GM23248 (cell line): ENCODE data around the gene PRAF2. TPM values are rescaled to one million over a fixed set of nuclear protein-coding genes. Genes with fewer than 3 reads are reported as not detected.

Source experiments
- DNase-seq: peaks from one replicate; pipeline ENCODE4 v3.0.0-alpha.2; 2015
- H2AFZ ChIP-seq: fragments of 200-600 bp; sonication (generic); 2 replicates; pipeline ENCODE4 v1.6.1; 2016; ENCODE audit warnings: antibody characterized with exemption
- H3F3A ChIP-seq: fragments of 200-600 bp; sonication (generic); 2 replicates; pipeline ENCODE4 v1.6.1; 2016; ENCODE audit warnings: mild to moderate bottlenecking, antibody characterized with exemption, mixed run types; ENCODE audit not compliant: insufficient read depth
- H3K27ac ChIP-seq: fragments of 200-600 bp; sonication (generic); 2 replicates; pipeline ENCODE4 v1.5.1; 2016; ENCODE audit warnings: mild to moderate bottlenecking
- H3K27me3 ChIP-seq: fragments of 200-600 bp; sonication (generic); replicated peaks from 2 replicates; pipeline ENCODE4 v1.6.1; 2016; ENCODE audit warnings: mild to moderate bottlenecking; ENCODE audit not compliant: insufficient read depth
- H3K36me3 ChIP-seq: fragments of 200-600 bp; sonication (generic); 2 replicates; pipeline ENCODE4 v1.6.1; 2016; ENCODE audit warnings: low read depth, mild to moderate bottlenecking
- H3K4me1 ChIP-seq: fragments of 200-600 bp; sonication (generic); 2 replicates; pipeline ENCODE4 v1.6.1; 2016; ENCODE audit warnings: mild to moderate bottlenecking; ENCODE audit not compliant: insufficient read depth
- H3K4me2 ChIP-seq: fragments of 200-600 bp; sonication (generic); one replicate; pipeline ENCODE4 v1.6.1; 2016; ENCODE audit warnings: mild to moderate bottlenecking; ENCODE audit not compliant: unreplicated experiment
- H3K4me3 ChIP-seq: fragments of 200-600 bp; sonication (generic); 2 replicates; pipeline ENCODE4 v1.5.1; 2016; ENCODE audit warnings: mild to moderate bottlenecking
- H3K79me2 ChIP-seq: fragments of 200-600 bp; sonication (generic); 2 replicates; pipeline ENCODE4 v1.6.1; 2016; ENCODE audit warnings: mild to moderate bottlenecking; ENCODE audit not compliant: insufficient read depth
- H3K9ac ChIP-seq: fragments of 200-600 bp; sonication (generic); 2 replicates; pipeline ENCODE4 v1.6.1; 2016; ENCODE audit warnings: mild to moderate bottlenecking
- H3K9me2 ChIP-seq: fragments of 200-600 bp; sonication (generic); 2 replicates; pipeline ENCODE4 v1.6.1; 2016; ENCODE audit warnings: mixed run types, mild to moderate bottlenecking, moderate library complexity; ENCODE audit not compliant: insufficient read depth
- H3K9me3 ChIP-seq: fragments of 200-600 bp; sonication (generic); one replicate; pipeline ENCODE4 v1.6.1; 2017; ENCODE audit warnings: low read depth
- H4K20me1 ChIP-seq: fragments of 200-600 bp; sonication (generic); 2 replicates; pipeline ENCODE4 v1.6.0; 2016; ENCODE audit not compliant: insufficient read depth
- EZH2 ChIP-seq: fragments of 200-600 bp; sonication (generic); IDR thresholded peaks from 2 replicates; pipeline ENCODE4 v1.6.1; 2018; ENCODE audit warnings: antibody characterized with exemption, mild to moderate bottlenecking; ENCODE audit not compliant: insufficient read depth, poor library complexity, severe bottlenecking
- EZH2phosphoT487 ChIP-seq: fragments of 200-600 bp; sonication (generic); IDR thresholded peaks from 2 replicates; pipeline ENCODE4 v1.6.1; 2018; ENCODE audit warnings: antibody characterized with exemption, moderate library complexity, mild to moderate bottlenecking, low read depth; ENCODE audit not compliant: insufficient read depth
- WGBS, 2 experiments: methylation state at CpG; one replicate each; pipeline ENCODE4 v1.1.6; 2015 to 2017; ENCODE audit warnings: low lambda C conversion rate in 2 of 2, low coverage in 1 of 2; ENCODE audit errors: missing lambda C conversion rate in 2 of 2; 5-methylcytosine and 5-hydroxymethylcytosine counted together
- in situ Hi-C: fragments of 300-500 bp; cut with MboI; formaldehyde crosslinking; loops from 2 replicates; pipeline ENCODE4 v1.15.0; 2020
- polyA plus RNA-seq: library from polyadenylated mRNA; unstranded; fragments of >200 nt; fragmentation: Nextera tagmentation; extraction: Ambion mirVana; gene quantifications from 2 replicates; pipeline ENCODE4 v1.2.1, GENCODE V29; 2016
- total RNA-seq: library from RNA; depleted of rRNA; stranded (reverse); fragments of >200 nt; shearing (Covaris generic); gene quantifications from 2 replicates; pipeline ENCODE4 v1.2.3, GENCODE V29; 2014; rRNA removed

The PRAF2 gene, protein sequence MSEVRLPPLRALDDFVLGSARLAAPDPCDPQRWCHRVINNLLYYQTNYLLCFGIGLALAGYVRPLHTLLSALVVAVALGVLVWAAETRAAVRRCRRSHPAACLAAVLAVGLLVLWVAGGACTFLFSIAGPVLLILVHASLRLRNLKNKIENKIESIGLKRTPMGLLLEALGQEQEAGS
- total RNA-seq (17.5 and 24.6 TPM in 2 replicates), polyA plus RNA-seq (141 and 143 TPM in 2 replicates)

DNA sequence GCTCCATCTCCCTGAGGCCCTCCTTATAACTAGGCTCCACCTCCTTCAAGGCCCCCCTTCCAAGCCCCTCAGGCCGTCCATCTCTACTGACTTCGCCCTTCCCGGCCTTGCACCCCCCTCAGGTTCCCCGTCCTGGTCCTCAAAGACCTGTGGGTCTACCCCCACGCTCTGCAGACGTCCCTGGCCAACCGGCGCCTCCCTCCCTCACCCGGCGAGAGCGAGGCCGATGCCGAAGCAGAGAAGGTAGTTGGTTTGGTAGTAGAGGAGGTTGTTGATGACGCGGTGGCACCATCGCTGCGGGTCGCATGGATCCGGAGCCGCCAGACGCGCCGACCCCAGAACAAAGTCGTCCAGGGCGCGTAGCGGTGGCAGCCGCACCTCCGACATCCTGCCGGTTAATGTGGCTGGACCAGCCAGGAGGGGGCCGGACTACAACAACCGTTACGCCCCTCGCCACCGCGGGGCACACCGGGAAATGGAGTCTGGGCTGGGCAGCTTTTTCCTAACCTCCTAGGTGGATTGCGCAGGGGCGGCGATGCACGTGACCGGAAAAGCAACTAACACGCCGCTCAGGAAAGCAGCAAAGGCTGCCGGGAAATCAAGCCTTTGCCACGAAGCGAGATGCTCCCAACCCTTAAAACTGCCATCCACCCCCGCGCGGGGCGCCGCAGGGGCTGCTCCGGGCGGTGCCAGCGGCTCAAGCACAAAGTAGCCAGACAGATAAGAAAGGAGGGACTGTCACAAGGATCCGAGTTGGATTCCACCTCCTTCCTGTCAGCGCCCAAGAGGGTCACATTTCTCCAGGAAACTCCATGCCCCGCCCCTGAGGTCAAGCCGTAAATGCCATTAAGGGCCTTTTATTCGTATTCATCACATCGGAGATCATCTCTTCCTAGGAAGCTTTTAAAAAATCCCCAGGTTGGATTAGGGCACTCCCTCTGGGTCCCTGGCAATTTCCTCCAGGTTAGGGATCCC lies at the start of gene PRAF2:
PRAF2 (minus strand) TSS at position 402 of the 975 bp plus-strand sequence; CDS start at position 387, 15 bp downstream.
- in situ Hi-C loops: no loop called here
- Histone ChIP-seq H3K4me3 (peak within 1 kb of the TSS; percentile 94), H3K4me2 (peak within 1 kb of the TSS; percentile 88), H3K36me3 (no peaks in the 10 kb centered on the region; the same call in 1 of the 2 replicates), H2AFZ (peak within 1 kb of the TSS; percentile 53), H4K20me1 (no peaks in the 10 kb centered on the region), H3K9me2 (no peaks in the 10 kb centered on the region), H3K4me1 (no peaks in the 10 kb centered on the region), H3K9ac (peak within 1 kb of the TSS; percentile 83), H3K27ac (peak within 1 kb of the TSS; percentile 87), H3K27me3 (no peaks in the 10 kb centered on the region), H3F3A (no peaks in the 10 kb centered on the region), H3K79me2 (peaks cover 35% of the 10 kb centered on the region), H3K9me3 (no peaks in the 10 kb centered on the region)
- no peak for TF ChIP-seq EZH2
- no peak for TF ChIP-seq EZH2phosphoT487
- DNase-seq: peak; percentile 94
- 4% methylated on average over 24 to 30 of the region's 61 CpGs for WGBS, 2 experiments

DNA sequence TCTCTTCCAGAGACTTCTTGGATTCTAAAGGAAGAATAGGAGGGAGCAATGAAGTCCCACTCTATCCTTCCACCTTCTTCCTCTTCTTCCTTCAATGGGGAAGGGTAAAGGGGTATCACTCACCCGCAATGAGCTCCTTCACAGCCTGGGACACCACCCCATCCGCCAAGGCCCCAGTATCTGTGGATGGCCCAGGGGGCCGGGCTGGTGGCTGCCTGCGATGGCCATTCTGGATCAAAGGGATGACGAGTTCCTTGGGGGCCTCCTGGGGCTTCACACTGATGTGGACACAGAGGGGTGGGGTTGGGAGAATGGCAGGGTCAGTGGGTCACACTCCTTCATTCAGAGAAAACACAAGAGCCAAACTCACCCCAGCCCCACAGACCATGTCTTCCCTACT lies 48.7 kb upstream of the PRAF2 start:
- no peak for TF ChIP-seq EZH2
- TF ChIP-seq EZH2phosphoT487: no peak
- H3K79me2 ChIP-seq: peaks cover 23% of the 10 kb centered on the region
- H3K4me1 ChIP-seq: no peaks in the 10 kb centered on the region
- peak overlapping the region; percentile 76 for H3K4me2 ChIP-seq
- no peak for DNase-seq
- no peaks in the 10 kb centered on the region for H4K20me1 ChIP-seq
- WGBS, 2 experiments: 77 to 80% methylated on average over 5 of the region's 5 CpGs
- peak overlapping the region; percentile 100 for H3K4me3 ChIP-seq
- H2AFZ ChIP-seq: no peak overlapping the region
- peak overlapping the region; percentile 99 for H3K9ac ChIP-seq
- no peaks in the 10 kb centered on the region for H3K9me2 ChIP-seq
- no peaks in the 10 kb centered on the region for H3K9me3 ChIP-seq
- in situ Hi-C loops: no loop called here
- no peaks in the 10 kb centered on the region for H3K27me3 ChIP-seq
- H3K36me3 ChIP-seq: no peaks in the 10 kb centered on the region
- no peaks in the 10 kb centered on the region for H3F3A ChIP-seq
- peak overlapping the region; percentile 79; the same call in 1 of the 2 replicates for H3K27ac ChIP-seq

DNA sequence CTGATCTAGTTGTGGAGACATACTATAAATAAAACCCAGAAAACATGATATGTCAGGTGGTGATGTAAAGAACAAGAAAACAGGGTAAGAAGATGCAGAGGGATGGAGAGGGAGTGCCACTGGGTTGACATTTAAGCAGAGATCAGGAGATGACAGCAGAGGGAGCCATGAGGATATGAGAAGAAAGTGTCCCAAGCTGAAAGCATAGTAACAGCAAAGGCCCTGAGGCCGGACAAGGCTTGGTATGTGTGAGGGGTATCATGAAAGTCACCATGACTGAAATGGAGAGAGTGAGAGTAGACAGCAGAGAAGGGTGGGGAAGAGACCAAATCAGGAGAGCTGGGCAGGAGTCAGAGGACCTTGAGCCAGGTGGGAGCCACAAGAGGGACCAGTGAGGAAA lies 46.3 kb upstream of the PRAF2 start:
- no peaks in the 10 kb centered on the region for H3K4me1 ChIP-seq
- H3K4me3 ChIP-seq: no peak overlapping the region
- DNase-seq: no peak
- H3K9me2 ChIP-seq: no peaks in the 10 kb centered on the region
- no peaks in the 10 kb centered on the region for H3K36me3 ChIP-seq
- no peak for TF ChIP-seq EZH2phosphoT487
- no peak for TF ChIP-seq EZH2
- no peaks in the 10 kb centered on the region for H3K9me3 ChIP-seq
- in situ Hi-C loops: no loop called here
- H3K79me2 ChIP-seq: peaks cover 23% of the 10 kb centered on the region
- H3F3A ChIP-seq: no peaks in the 10 kb centered on the region
- H3K27ac ChIP-seq: no peak overlapping the region
- 93% methylated on average over 1 of the region's 1 CpG; no CpG with 5 or more reads in 1 of the 2 experiments for WGBS, 2 experiments
- no peak overlapping the region for H3K4me2 ChIP-seq
- no peaks in the 10 kb centered on the region for H3K27me3 ChIP-seq
- H4K20me1 ChIP-seq: no peaks in the 10 kb centered on the region
- H3K9ac ChIP-seq: no peak overlapping the region
- H2AFZ ChIP-seq: no peak overlapping the region

DNA sequence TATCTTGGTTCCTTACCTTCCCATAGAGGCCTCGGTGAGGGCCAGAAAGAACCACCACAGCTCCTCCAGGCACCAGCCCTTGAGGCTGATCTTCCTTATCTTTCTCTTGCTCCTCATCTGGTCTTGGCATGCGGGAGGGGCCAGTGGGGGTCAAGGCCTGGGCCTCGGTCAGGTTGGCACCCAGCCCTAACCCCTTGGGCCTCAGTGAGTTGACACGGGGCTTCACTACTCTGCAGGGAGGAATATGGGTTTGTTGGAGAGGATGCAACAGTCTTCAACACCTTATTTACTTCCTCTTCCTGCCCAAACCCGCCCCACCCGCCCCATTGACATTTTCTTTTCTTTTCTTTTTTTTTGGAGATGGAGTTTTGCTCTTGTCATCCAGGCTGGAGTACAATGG lies 43.8 kb upstream of the PRAF2 start:
- Histone ChIP-seq H3K36me3 (no peaks in the 10 kb centered on the region), H3K4me1 (no peaks in the 10 kb centered on the region), H3K4me3 (no peak overlapping the region), H2AFZ (no peak overlapping the region), H3K79me2 (peaks cover 14% of the 10 kb centered on the region), H4K20me1 (no peaks in the 10 kb centered on the region), H3F3A (no peaks in the 10 kb centered on the region), H3K9me2 (no peaks in the 10 kb centered on the region), H3K27ac (no peak overlapping the region), H3K9ac (no peak overlapping the region), H3K9me3 (no peaks in the 10 kb centered on the region), H3K27me3 (no peaks in the 10 kb centered on the region), H3K4me2 (no peak overlapping the region)
- no peak for TF ChIP-seq EZH2
- TF ChIP-seq EZH2phosphoT487: no peak
- DNase-seq: no peak
- in situ Hi-C loops: no loop called here
- 68 to 96% methylated on average over 3 of the region's 6 CpGs for WGBS, 2 experiments
